Natural killer cell (primary cell): ENCODE data around the gene MYO3A. TPM values are rescaled to one million over a fixed set of nuclear protein-coding genes. Genes with fewer than 3 reads are reported as not detected.

Experiments used
- ATAC-seq, 3 donors: fragments of 150-1000 bp in 2 of 3; fragments of 200-7000 bp in 1 of 3; cut with Tn5 transposase; 1 replicate in 1 of 3; 2 replicates in 2 of 3; pipeline ENCODE4 v1.10.0; 2021; ENCODE audit warnings: mild to moderate bottlenecking in 2 of 3, moderate library complexity in 2 of 3
- DNase-seq, 2 donors: peaks; one replicate each; pipeline versions ENCODE4 v3.0.0 to v3.0.0-alpha.2; 2013 to 2021; ENCODE audit warnings: mixed read lengths in 1 of 2
- H3K27ac ChIP-seq: one replicate; pipeline ENCODE4 v1.5.1; 2013; ENCODE audit warnings: mild to moderate bottlenecking, low read length
- H3K27me3 ChIP-seq: one replicate; pipeline ENCODE4 v1.6.1; 2013; ENCODE audit warnings: low read length; ENCODE audit not compliant: control insufficient read depth, insufficient read depth
- H3K36me3 ChIP-seq: one replicate; pipeline ENCODE4 v1.6.1; 2013; ENCODE audit warnings: low read length; ENCODE audit not compliant: control insufficient read depth, insufficient read depth
- H3K4me1 ChIP-seq: one replicate; pipeline ENCODE4 v1.6.1; 2013; ENCODE audit warnings: low read length; ENCODE audit not compliant: control insufficient read depth, insufficient read depth
- H3K4me3 ChIP-seq: one replicate; pipeline ENCODE4 v1.5.1; 2013; ENCODE audit warnings: low read length
- H3K9me3 ChIP-seq: one replicate; pipeline ENCODE4 v1.6.1; 2013; ENCODE audit warnings: low read length; ENCODE audit not compliant: control insufficient read depth, insufficient read depth
- H3K27ac Mint-ChIP-seq, 2 donors: one replicate each; pipeline ENCODE4 v1.8.0; 2022; ENCODE audit warnings: mild to moderate bottlenecking in 2 of 2, mixed read lengths in 2 of 2, moderate library complexity in 1 of 2
- H3K27me3 Mint-ChIP-seq, 2 donors: one replicate each; pipeline ENCODE4 v1.8.0; 2022; ENCODE audit warnings: low read depth in 2 of 2, mixed read lengths in 2 of 2
- H3K36me3 Mint-ChIP-seq: one replicate; pipeline ENCODE4 v1.8.0; 2022; ENCODE audit warnings: mixed read lengths
- H3K4me1 Mint-ChIP-seq, 2 donors: one replicate each; pipeline ENCODE4 v1.8.0; 2022; ENCODE audit warnings: mixed read lengths in 2 of 2
- H3K4me3 Mint-ChIP-seq: one replicate; pipeline ENCODE4 v1.8.0; 2022; ENCODE audit warnings: mild to moderate bottlenecking, moderate library complexity, mixed read lengths
- H3K9me3 Mint-ChIP-seq, 2 donors: one replicate each; pipeline ENCODE4 v1.8.0; 2022; ENCODE audit warnings: mixed read lengths in 2 of 2
- WGBS: methylation state at CpG from one replicate; pipeline ENCODE4 v1.1.7; 2013; ENCODE audit warnings: missing lambda C conversion rate; ENCODE audit not compliant: insufficient coverage; 5-methylcytosine and 5-hydroxymethylcytosine counted together
- intact Hi-C: fragments of 100-400 bp; cut with micrococcal nuclease; formaldehyde crosslinking; loops from one replicate; pipeline ENCODE4 v1.14.2; 2022
- total RNA-seq, 4 donors: library from RNA; stranded (reverse); fragments of 120-200 nt in 1 of 4; gene quantifications; one replicate each; pipeline versions ENCODE4 v1.2.3 to v1.2.4, GENCODE V29; 2013 to 2022
- TF ChIP-seq, protein P1 (sequence below): fragments of 200-600 bp; IDR thresholded peaks from one replicate; pipeline ENCODE4 v1.8.0; 2022; ENCODE audit warnings: antibody characterized with exemption

The MYO3A gene
- total RNA-seq, 3 donors from 2014 or later (not counting 1 experiment from before 2014, with no cell fraction given) = not detected

DNA sequence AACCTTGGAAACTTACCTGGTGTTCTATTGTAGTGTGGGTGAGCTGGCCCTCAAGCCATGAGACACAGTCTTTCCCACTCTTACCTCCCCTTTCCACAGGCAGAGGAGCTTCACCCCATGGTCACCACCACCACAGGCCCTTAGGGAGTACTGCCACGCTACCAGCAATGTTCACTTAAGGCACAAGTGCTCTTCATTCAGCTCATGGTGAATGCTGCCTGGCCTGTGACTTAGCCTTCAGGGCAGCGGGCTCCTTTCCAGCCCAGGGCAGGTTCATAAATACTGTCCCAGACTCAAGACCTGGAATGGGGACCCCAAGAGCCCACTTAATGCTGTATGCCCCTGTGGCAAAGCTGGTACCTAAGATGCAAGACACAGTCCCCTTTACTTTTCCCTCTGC is 109.4 kb downstream of the MYO3A start:
- no peak for DNase-seq
- intact Hi-C loops = no loop called here
- Mint-ChIP-seq H3K27me3 (no peaks in the 10 kb centered on the region), H3K4me1 (no peaks in the 10 kb centered on the region), H3K36me3 (peaks cover 11% of the 10 kb centered on the region), H3K9me3 (peaks cover 7 to 10% of the 10 kb centered on the region in 2 donors), H3K27ac (no peak overlapping the region), H3K4me3 (no peak overlapping the region)
- no peak overlapping the region for H3K4me3 ChIP-seq
- no peaks in the 10 kb centered on the region for H3K27me3 ChIP-seq
- WGBS = 70% methylated on average over 2 of the region's 2 CpGs
- TF ChIP-seq, protein P1, sequence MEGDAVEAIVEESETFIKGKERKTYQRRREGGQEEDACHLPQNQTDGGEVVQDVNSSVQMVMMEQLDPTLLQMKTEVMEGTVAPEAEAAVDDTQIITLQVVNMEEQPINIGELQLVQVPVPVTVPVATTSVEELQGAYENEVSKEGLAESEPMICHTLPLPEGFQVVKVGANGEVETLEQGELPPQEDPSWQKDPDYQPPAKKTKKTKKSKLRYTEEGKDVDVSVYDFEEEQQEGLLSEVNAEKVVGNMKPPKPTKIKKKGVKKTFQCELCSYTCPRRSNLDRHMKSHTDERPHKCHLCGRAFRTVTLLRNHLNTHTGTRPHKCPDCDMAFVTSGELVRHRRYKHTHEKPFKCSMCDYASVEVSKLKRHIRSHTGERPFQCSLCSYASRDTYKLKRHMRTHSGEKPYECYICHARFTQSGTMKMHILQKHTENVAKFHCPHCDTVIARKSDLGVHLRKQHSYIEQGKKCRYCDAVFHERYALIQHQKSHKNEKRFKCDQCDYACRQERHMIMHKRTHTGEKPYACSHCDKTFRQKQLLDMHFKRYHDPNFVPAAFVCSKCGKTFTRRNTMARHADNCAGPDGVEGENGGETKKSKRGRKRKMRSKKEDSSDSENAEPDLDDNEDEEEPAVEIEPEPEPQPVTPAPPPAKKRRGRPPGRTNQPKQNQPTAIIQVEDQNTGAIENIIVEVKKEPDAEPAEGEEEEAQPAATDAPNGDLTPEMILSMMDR = no peak
- ATAC-seq = no peak
- H3K36me3 ChIP-seq = no peaks in the 10 kb centered on the region
- no peak overlapping the region for H3K27ac ChIP-seq
- H3K4me1 ChIP-seq = no peaks in the 10 kb centered on the region
- H3K9me3 ChIP-seq = no peaks in the 10 kb centered on the region

DNA sequence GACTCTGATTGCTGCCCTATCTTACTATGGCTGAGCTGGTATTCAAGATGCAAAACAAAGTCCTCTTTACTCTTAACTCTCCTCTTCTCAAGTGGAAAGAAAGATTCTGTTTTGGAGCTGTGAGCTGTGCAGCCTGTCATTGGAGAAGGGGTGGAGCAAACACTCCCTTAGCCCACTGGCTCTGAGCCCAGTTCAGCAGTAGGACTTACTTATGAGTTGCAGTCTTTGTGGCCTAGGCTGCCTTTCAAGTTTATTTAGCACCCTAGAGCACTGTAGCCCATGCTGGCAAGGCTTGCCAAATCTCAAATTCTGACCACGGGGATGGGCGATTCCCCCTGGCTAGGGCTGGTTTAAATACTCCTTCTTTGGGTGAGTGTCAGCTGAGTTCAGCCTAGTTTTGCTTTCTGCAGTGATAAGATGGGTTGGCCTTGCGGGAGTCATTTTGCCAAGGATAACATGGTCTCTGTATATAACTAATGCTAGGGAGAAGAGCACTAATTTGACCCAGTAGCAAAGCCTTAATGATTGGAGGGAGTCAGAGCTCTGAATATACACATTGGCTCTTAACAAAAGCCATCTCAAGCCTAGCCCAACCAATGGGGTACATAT is 110.2 kb downstream of the MYO3A start:
- no peaks in the 10 kb centered on the region for H3K4me1 ChIP-seq
- DNase-seq (no peak), ATAC-seq (no peak)
- H3K36me3 Mint-ChIP-seq = peaks cover 11% of the 10 kb centered on the region
- TF ChIP-seq, protein P1 = no peak
- no peak overlapping the region for H3K4me3 Mint-ChIP-seq
- H3K36me3 ChIP-seq = no peaks in the 10 kb centered on the region
- intact Hi-C loops = no loop called here
- H3K27me3 Mint-ChIP-seq = peaks cover 0 to 2% of the 10 kb centered on the region in 2 donors
- H3K27me3 ChIP-seq = no peaks in the 10 kb centered on the region
- no peak overlapping the region for H3K4me3 ChIP-seq
- 91% methylated on average over 3 of the region's 3 CpGs for WGBS
- H3K27ac ChIP-seq = no peak overlapping the region
- no peak overlapping the region for H3K27ac Mint-ChIP-seq
- peaks cover 9 to 10% of the 10 kb centered on the region in 2 donors for H3K9me3 Mint-ChIP-seq
- no peaks in the 10 kb centered on the region for H3K4me1 Mint-ChIP-seq
- no peaks in the 10 kb centered on the region for H3K9me3 ChIP-seq

DNA sequence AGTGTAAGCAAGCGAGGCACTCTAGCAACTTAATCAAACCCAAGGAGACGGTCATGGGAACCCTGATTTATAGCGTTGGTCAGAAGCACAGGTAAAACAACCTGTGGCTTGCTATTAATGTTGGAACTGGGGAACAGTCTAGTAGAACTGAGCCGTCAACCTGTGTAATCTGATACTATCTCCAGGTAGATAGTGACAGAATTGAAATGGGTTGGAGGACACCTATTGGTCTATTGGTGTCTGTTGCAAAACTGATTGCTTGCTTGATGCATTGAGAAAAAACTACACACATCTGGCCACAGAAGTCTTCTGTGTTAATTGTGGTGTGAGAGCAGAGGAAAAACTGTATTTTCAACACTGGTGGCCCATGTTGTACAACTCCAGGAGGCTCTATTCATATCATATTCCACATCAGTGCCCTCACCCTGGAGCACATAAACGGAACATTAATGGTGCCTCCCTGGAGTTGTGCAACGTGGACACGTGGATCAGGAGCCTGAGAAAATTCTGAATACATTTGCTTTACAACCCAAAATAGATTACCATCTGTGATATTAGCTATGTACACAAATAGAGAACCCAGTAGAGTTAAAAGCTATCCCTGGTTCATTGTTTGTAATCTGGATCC is 112.2 kb downstream of the MYO3A start:
- Histone ChIP-seq H3K36me3 (no peaks in the 10 kb centered on the region), H3K4me1 (no peaks in the 10 kb centered on the region), H3K4me3 (no peak overlapping the region), H3K27me3 (no peaks in the 10 kb centered on the region), H3K9me3 (no peaks in the 10 kb centered on the region), H3K27ac (no peak overlapping the region)
- Mint-ChIP-seq H3K4me3 (no peak overlapping the region), H3K4me1 (no peaks in the 10 kb centered on the region), H3K9me3 (peaks cover 7 to 8% of the 10 kb centered on the region in 2 donors), H3K36me3 (peaks cover 11% of the 10 kb centered on the region), H3K27ac (no peak overlapping the region), H3K27me3 (peaks cover 0 to 3% of the 10 kb centered on the region in 2 donors)
- intact Hi-C loops = no loop called here
- DNase-seq (no peak), ATAC-seq (no peak)
- 73% methylated on average over 6 of the region's 7 CpGs for WGBS
- TF ChIP-seq, protein P1 = no peak
